ENCODE results near the gene RAPGEF6.
"Not testable (repeated sequence)": the region's sequence is repeated elsewhere in the genome, so short reads cannot be mapped to it uniquely, and the experiment has no call there.

DNA sequence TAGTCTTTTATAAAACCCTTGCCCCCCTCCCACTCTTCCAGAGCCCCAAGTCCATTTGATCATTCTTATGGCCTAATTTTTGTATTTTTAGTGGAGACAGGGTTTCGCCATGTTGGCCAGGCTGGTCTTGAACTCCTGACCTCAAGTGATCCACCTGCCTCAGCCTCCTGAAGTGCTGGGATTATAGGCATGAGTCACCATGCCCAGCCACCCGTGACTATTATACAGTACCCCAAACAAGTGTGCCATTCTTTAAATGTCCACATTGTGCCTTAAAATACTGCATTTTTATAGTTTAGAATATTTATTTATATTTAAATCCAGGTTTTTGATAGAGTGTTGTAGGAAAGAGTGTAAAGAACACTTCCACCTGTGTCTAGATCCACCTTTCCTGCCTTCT, 254.8 kb downstream of the RAPGEF6 start:
- TF ChIP-seq, protein P1, sequence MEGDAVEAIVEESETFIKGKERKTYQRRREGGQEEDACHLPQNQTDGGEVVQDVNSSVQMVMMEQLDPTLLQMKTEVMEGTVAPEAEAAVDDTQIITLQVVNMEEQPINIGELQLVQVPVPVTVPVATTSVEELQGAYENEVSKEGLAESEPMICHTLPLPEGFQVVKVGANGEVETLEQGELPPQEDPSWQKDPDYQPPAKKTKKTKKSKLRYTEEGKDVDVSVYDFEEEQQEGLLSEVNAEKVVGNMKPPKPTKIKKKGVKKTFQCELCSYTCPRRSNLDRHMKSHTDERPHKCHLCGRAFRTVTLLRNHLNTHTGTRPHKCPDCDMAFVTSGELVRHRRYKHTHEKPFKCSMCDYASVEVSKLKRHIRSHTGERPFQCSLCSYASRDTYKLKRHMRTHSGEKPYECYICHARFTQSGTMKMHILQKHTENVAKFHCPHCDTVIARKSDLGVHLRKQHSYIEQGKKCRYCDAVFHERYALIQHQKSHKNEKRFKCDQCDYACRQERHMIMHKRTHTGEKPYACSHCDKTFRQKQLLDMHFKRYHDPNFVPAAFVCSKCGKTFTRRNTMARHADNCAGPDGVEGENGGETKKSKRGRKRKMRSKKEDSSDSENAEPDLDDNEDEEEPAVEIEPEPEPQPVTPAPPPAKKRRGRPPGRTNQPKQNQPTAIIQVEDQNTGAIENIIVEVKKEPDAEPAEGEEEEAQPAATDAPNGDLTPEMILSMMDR (IDR thresholded peaks at IDR 0.05), result not testable (repeated sequence)
- TF ChIP-seq ZFX (IDR thresholded peaks at IDR 0.05; ENCODE audit: borderline replicate concordance), result not testable (repeated sequence)
